Activated CD4-positive, alpha-beta T cell treated with anti-CD3 and anti-CD28 coated beads, Interleukin-2, Interleukin-6, amounts not matched to agents 100 ng/mL and 50 ng/mL, durations not matched to agents 16 hours and 8 hours (primary cell): ENCODE data around the gene TGM1.

Source experiments
- DNase-seq: peaks from one replicate; pipeline ENCODE4 v3.0.0-alpha.2; 2020

The TGM1 gene

GRCh38 chr14:24269910-24270536 is 7.0 kb upstream of the TGM1 start:
- no peak for DNase-seq

DNA sequence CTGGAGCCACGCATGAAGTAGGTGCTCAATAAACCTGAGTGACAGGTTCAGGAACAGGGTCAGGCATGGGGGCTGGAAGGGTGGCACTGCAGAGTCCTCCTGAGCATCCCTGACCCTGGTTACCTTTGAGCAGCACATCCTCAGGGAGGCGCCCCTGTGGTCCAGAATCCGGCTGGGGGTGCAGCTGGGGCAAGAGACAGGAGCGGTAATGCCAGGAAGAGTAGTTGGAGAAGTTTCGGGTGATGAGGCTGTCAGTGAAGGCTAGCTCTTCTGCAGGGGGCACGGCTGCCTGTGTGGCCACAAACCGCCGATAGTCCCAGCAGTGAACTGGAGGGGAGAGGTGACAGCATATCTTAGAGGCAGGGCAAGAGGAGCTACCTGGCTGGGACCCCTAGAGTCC is 6.4 kb upstream of the TGM1 start:
- no peak for DNase-seq

- DNase-seq, result no peak
Observed at GRCh38 chr14:24268225-24268624, 5.2 kb upstream of the TGM1 start.

DNA sequence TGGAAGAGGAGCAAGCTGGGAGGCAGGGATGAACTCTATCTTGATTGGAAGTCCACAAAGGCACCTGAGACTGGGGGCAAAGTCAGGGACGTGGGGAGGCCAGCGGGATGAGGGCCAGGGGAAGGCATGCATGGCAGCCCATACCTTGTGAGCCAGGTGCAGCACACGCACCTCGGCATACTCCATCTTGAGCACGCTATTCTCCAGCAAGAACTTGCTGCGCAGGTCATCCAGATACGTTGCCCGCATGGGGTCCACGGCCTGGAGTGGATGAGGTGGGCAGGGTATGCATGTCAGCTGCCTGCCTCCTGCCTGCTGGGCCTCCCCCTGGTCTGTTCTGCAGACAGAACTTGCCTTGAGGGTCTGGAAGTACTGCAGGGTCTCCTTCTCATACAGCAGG is 4.5 kb upstream of the TGM1 start:
- no peak for DNase-seq

- no peak for DNase-seq
Observed at GRCh38 chr14:24266344-24267244, 3.6 kb upstream of the TGM1 start.

DNA sequence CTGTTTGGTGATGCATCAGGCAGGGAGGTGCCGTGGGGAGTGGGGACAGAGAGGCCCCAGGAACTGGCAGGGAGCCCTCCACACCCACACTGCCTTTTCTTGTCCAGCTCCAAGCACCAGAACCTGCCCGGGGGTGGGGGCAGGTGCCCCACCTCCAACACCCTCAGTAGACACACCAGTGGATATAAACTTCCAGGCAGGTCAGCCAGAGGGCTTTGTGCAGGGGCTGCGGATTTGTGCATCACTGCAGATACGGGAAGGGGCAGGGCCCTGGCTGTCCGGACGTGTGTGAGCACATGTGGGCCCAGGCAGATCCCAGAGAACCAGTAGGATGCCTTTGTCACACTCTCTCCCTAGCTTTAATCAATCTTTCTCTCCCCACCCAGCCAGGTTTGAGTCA is 1.3 kb upstream of the TGM1 start:
- DNase-seq, result no peak

DNA sequence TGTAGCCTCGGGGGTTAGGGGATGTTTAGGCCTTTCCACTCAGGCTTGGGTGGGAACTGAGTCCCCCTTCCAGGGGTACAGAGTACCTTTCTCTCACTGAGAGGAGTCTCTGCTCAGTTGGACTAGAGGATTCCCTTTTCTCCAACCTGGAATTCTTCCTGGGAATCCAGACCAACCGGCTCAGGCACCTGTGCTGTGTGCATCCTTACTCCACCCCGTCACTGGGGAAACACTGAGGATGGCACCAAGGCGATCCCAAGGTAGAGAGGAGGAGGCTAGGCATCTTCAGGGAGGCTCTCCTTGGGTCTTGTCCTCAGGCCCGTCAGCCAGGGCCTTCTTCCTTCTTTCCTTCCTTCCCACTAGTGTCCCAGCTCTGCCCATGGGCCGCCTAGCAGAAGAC is 871 bp upstream of the TGM1 start:
- no peak for DNase-seq

GRCh38 chr14:24261969-24262327 is 1.0 kb downstream of the TGM1 start:
- DNase-seq, result no peak

DNA sequence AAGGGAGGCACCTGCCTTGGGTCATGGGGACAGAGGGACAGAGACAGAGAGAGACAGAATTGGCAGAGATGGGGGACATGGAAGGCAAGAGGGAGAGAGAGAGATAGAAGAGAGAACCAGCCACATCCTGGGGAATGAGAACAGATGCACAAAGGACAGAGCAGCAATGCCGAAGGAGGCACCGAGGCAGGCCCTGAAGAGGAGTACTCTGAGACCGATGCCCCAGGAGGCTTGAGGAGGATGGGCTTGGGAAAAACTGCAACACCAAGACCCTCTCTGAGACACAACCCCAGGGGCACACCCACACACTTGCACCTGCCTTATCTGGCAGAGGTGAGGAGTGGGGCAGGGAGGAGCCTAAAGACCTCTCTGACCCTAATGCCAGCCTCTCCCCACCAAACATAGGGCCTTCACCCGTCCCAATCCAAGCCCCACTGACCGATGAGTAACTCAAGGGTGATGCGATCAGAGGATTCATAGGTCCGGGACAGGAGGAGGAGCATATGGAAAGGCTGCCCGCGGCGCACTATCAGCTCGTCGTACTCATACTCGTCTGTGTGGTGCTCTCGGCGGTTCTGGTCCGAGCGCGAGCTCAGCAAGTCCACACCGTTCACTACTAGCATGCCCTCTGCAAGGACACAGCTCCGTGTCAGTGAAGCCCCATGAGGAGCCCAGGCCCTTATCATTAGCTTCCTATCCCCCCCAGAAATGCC is 1.6 kb downstream of the TGM1 start:
- DNase-seq, result no peak

DNA sequence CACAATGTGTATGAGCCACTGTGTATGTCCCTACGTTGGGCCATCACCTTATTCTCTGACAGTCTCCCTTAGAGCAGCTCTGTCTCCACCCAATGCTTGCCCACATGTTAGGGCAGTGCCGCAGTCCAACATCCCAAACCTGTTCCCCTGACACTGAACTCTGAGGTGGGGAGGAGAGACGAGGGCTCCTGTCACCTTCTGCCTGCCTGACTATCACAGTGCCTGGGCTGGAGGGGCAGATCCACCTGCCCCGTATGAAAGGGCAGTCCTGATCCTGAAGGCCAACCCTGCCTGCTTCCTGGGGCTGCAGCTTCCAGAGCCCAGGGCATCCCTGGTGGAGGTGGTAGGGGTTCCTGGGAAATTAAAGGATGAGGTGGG is 2.2 kb downstream of the TGM1 start:
- DNase-seq, result no peak

DNA sequence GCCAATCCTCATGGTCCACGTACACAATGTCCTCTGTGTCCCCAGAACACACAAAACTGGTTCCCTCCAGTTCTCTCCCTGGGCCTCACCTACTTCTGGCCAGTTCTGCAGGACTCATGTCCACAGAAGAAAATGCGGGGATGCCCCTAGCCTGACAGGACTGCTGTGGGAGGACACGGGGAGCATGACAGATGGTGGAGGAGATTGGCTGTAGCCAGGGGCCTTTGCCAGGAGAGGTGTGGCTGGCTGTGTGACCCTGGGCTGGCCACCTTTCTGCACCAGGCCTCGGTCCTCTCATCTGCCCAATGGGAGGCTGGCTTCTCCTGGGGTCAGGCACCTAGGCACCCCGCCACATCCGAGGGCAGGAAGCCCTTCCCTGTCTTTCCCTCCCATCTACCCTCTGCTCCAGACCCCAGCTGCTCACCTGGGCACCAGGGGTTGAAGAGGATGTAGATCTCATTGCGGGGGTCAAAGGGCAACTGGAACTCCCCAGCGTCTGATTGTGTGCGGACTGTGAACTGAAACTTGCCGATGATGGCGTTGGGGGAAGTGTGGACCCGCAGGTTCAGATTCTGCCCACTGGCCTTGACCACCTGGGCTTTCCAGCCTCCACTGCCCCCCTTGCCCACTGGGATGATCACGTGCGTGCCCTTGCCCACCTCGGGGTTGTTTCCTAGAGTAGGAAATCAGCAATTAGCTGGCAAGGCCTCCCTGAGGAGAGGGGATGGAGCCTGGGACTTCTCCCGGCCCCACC is 2.8 kb downstream of the TGM1 start:
- DNase-seq, result no peak

GRCh38 chr14:24259282-24260025 is 3.5 kb downstream of the TGM1 start:
- no peak for DNase-seq

GRCh38 chr14:24258548-24259265 is 4.3 kb downstream of the TGM1 start:
- DNase-seq, result no peak

DNA sequence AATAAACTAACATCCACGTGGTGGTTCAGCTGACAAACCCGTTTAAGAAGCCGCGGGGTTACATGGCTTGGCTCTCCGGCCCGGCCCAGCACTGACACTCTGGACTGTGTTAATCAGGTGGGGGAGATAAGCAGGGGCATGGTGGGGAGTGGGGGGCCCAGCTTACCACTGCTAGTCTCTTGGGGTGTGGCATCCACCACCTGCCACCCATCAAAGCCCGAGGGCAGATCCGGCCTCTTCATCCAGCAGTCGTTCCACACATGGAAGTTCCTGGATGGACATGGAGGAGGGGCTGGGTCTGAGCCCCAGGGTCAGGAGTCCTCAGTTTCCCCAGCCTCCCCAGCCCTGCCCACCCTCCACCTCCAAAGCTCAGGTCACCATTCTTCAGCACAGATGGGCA is 4.9 kb downstream of the TGM1 start:
- no peak for DNase-seq

DNA sequence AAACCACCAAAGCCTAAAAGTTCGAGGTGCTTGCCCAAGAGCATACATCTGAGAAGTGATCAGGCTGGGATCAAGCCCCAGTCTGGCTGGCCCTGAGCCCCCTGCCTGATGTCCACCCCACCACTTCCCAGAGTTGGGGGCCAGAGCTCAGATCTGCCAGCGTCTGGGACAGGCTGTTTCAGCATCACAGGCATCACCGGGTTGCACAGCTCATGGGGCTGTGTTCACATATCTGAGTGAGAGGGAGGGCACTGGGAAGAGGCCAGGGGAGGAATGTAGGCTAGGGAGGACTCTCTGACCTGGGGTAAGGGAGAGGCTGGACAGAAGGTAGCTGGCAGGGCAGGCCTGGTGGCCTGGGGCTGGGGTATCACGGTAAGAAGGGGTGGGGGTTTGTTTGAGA is 6.0 kb downstream of the TGM1 start:
- DNase-seq, result no peak

DNA sequence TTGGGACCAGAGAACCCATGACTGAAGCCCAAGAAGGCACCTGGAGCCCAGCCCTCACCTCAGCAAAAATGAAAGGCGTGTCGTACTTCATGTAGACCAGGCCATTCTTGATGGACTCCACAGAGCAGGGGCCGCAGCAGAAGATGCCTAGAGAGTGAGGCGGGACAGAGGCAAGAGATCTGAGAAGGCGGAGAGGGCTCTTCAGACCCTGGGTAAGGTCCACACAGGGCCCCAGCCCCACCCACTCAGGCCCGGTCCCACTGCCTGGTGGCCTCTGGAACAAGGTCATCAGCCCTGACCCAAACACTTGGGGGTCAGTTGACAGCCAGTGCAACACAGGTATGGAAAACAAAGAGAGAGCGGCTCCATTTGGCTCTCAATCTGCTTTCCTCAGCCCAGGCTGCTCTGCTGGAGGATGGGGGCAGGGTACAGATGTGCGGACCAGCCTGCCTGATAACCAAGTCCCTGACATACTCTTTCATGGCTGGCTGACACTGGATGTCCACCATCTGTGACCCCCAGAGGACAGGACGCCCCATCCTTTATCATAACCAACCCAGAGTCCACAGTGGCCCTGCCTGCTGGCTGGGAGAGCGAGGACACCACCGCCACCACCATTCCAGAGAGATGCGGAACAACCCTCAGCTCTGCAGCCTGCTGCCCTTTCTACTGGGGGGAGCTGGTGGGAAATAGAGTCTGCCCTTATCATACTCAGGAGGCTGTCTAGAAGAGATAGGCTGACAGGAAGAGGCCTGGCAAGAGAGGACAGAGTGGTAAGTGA is 6.9 kb downstream of the TGM1 start:
- DNase-seq, result no peak

- no peak for DNase-seq
Observed at GRCh38 chr14:24255438-24255837, 7.5 kb downstream of the TGM1 start.

GRCh38 chr14:24254630-24255392 is 8.2 kb downstream of the TGM1 start:
- no peak for DNase-seq

DNA sequence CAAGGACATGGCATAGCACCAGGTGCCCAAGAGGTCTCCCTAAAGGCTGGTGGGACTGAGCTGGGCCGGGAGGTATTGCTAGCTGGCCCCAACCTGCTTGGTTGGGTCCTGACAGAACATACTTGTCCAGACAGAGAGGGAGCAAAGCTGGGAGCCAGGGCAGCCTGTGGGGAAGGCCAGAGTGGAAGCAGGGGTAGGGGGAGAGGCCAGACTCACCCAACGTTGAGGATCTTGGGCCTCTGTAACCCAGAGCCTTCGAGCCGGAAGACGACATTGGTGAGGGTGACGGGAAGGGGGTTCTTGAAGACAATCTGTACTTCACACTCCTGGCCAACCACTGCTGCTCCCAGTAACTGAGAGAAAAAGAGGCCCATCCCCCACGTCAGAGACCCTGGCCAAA is 9.0 kb downstream of the TGM1 start:
- DNase-seq, result no peak
